ENCODE measurements around the gene FCHO2.

The FCHO2 gene

DNA sequence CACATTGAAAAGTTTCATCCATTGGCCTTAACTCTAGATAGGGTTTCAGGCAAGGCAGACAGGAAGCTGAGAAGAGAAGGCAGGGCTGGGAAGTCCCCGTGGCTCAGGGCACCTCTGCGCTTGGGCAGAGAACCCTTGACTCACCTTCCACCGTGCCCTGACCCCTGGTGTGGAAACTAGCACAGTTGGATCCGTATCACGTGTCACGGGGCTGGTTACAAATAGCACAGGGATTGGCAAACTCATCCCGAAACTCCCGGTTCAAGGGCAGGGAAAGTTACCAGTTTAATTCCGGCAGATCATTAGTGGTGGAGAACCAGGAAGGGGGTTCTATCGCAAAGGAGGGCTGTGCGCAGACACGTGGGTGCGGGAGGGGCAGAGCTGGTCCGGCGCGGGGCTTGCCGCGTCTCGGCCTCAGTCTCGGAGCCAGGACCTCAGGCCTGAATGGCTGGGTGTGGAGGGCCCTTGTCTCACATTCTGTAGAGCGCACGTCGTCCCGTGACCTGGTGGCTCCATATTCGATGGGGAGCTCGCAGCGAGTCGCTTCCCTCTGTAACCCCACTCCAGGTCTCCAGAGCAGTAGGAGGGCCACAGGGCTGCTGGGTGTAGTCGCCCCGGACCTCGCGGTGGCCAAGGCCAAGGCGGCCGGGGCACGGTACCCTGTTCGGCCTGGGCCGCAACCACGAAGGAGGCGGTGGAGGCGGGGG lies 163.8 kb downstream of the FCHO2 start:
- TF ChIP-seq ZNF274 (IDR thresholded peaks at IDR 0.05; ENCODE audit: low read depth, low read length), result no peak
- no peak overlapping the region for H3K4me3 ChIP-seq (ENCODE audit: low read length)

DNA sequence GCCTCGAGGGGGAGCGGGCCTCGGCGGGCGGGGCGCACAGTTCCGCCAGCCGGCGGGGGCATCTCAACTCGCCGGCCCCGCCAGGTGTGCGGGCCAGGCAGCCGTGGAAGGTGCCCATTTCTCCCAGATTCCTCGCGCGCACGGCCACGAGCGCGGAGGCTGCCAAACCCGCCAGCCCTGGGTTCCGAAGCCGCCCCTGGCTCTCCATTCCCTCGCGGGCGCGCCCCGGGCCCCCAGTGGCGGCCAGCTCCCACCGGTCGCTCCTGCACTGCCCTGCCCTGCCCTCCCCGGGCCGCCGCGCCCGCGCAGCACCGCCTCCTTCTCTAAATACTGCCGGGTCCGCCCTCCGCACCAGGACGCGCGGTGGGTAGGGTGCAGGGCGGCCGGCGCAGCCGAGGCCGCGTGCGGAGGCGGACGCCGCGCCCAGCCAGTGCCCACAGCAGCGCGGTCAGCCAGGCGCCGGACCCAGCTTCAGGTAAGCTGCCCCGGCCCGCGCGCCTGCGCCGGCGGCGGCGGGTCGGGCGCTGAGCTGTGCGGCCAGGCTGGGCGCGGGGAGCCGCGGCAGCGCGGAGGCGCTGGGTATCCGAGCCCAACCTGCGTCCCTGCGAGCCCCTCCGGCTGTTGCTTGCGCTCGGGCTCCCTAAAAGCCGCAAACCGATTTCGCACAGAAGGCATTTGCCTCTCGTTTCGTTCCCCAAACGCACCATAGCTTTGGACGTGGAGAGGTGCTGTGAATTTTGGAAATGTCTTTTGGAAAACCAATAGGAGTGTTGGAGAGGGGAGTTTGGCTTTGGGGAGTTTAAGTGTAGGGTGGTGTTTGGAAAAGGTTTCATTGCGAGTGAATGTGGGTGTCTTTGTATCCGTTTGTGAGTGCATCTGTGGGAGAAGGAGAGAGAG lies 164.6 kb downstream of the FCHO2 start, which contains the start of gene TMEM171:
TMEM171 (plus strand) TSS at position 354 of the 897 bp plus-strand sequence. CDS start 2,799 bp downstream, outside the sequence.
- H3K4me3 ChIP-seq (ENCODE audit: low read length), result no peak within 1 kb of the TSS
- TF ChIP-seq ZNF274 (IDR thresholded peaks at IDR 0.05; ENCODE audit: low read depth, low read length), result no peak

DNA sequence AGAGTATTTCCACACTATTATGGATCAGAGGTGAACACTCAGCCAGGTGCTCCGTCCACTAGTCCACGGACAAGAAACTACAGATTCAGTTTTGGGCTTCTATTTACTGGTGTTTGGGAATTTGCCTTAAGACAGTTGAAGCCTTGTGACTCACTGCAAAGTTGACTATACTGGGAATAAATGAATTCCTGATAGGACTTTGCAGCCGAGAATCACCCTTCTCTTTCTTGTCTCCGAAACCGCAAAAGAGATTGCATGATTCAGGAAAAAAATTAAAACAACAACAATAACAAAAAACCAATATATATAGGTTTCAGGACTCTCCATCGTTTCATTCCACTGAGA lies 165.2 kb downstream of the FCHO2 start:
- H3K4me3 ChIP-seq (ENCODE audit: low read length), result no peak overlapping the region
- no peak for TF ChIP-seq ZNF274 (IDR thresholded peaks at IDR 0.05; ENCODE audit: low read depth, low read length)

DNA sequence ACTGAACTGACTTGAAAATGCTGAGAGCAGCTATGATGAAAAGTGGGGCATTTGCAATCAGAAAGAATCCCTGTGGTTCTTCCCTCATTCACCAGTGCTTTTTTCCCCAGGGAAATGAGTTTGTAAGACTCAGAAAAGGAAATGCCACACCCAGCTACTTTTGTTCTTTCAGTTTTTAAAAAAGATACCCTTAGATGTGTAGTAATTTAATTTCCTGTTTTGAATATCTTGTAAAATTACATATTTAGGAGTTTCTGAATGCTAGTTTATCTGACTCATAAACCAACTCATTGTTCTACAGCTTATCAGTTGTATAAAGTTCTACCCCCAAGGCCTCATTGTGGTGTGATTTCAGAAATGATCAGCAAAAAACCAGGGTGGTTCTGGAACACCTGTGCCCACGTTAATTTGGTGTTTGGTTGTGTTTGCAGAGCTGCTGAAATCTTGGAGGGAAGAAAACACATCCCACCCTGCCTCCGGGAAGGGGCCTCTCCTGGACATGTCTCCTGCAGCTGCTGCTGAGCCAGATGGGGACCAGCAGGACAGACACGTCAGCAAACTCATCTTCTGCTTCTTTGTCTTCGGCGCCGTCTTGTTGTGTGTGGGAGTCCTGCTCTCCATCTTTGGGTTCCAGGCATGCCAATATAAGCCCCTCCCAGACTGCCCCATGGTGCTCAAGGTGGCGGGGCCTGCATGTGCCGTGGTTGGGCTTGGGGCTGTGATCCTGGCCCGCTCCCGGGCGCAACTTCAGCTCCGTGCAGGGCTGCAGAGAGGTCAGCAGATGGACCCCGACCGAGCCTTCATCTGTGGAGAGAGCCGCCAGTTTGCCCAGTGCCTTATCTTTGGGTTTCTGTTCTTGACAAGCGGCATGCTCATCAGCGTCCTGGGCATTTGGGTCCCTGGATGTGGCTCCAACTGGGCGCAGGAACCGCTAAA lies 167.3 kb downstream of the FCHO2 start:
- no peak overlapping the region for H3K4me3 ChIP-seq (ENCODE audit: low read length)
- no peak for TF ChIP-seq ZNF274 (IDR thresholded peaks at IDR 0.05; ENCODE audit: low read depth, low read length)

DNA sequence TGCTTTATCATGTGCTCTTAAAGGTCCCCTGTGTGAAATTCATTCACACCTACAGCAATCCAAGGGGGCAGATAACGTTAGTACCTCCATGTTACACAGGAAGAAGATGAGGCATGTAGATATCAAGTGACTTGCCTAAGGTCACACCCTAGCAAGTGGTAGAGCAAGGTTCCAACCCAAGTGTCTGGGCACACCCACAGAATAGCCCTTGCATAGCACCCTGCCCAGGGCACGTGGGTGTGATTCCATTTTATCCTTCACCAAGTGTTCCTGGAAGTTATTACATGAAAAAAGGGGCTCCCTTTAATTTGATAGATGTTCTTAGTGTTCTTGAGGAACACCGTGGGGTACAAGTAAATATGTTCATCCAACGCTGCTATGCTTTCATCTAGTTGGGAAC lies 169.4 kb downstream of the FCHO2 start:
- no peak for TF ChIP-seq ZNF274 (IDR thresholded peaks at IDR 0.05; ENCODE audit: low read depth, low read length)
- no peak overlapping the region for H3K4me3 ChIP-seq (ENCODE audit: low read length)

DNA sequence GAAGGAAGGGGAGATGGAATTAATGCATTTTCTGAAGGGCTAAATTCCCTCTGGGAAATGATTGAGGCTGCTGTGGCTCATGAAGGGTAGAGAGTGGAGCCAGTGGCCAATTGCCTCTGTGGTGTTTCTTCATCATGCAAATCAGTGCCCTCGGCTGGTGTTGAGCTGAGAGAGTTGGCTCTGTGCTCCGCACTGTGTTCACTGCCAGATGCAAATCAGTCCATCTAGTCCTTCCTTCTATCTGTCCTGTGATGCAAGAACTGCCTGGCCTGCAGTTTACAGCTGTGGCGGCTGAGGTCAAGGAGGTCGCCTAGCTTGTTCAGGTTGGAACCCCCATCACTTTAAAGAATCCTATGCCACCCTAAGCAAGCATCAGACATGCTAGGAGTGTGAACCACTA lies 170.5 kb downstream of the FCHO2 start:
- H3K4me3 ChIP-seq (ENCODE audit: low read length), result no peak overlapping the region
- no peak for TF ChIP-seq ZNF274 (IDR thresholded peaks at IDR 0.05; ENCODE audit: low read depth, low read length)

DNA sequence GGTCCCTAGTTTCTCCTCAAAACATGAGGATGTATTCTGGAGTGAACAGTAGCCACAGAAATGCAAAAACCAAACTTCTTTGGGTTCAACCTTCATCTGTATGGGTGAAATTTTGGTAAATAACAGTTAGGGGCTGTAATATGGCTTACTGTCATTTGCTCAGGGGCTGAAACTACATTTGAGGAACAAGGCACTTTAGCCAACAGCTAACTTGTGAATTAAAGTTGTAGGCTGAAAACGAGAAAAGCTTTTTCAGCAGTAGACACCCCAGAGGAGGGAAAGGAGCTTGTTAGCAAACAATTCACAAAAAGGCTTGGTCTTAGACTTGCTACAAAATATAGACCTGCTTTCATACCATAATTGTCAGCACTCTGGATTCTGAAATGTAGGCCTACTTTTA lies 171.1 kb downstream of the FCHO2 start:
- no peak for TF ChIP-seq ZNF274 (IDR thresholded peaks at IDR 0.05; ENCODE audit: low read depth, low read length)
- no peak overlapping the region for H3K4me3 ChIP-seq (ENCODE audit: low read length)

DNA sequence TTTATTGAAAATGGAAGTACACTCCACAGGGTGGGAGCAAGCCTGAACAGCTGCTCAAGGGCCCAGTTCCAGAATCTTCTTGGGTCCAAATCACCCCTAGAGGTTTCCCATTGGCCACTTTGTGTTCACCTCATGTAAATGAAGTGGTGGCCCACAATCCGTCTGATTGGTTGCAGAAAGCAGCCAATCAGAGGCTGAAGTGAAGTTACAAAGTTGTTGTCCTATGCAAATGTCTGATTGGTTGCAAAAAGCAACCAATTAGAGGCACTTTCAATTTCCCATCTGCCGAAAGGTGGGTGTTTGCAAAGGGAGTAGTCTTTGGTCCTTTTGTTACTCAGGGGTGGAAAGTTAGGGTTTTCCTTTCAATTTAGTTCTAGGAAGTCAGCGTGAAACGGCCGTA lies 173.3 kb downstream of the FCHO2 start:
- TF ChIP-seq ZNF274 (IDR thresholded peaks at IDR 0.05; ENCODE audit: low read depth, low read length), result no peak
- H3K4me3 ChIP-seq (ENCODE audit: low read length), result no peak overlapping the region

DNA sequence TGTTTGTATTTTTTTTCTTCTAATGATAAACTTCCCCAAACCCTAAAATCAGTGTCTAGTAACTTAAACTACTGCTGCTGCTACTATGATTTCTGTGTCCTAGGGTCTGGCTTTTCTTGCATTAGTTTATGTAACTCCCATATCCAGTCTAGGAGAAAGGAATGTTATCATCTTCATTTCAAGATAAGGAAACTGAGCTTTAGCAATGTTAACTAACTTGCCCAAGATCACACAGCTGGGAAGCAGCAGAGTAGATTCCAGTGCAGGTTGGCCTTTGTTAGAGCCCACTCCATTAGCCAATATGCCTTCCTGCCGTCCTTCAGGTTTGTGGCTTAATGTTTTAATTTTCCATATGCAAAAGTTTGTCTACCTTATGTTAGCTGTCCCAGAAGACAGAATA lies 175.0 kb downstream of the FCHO2 start:
- TF ChIP-seq ZNF274 (IDR thresholded peaks at IDR 0.05; ENCODE audit: low read depth, low read length), result no peak
- H3K4me3 ChIP-seq (ENCODE audit: low read length), result no peak overlapping the region

DNA sequence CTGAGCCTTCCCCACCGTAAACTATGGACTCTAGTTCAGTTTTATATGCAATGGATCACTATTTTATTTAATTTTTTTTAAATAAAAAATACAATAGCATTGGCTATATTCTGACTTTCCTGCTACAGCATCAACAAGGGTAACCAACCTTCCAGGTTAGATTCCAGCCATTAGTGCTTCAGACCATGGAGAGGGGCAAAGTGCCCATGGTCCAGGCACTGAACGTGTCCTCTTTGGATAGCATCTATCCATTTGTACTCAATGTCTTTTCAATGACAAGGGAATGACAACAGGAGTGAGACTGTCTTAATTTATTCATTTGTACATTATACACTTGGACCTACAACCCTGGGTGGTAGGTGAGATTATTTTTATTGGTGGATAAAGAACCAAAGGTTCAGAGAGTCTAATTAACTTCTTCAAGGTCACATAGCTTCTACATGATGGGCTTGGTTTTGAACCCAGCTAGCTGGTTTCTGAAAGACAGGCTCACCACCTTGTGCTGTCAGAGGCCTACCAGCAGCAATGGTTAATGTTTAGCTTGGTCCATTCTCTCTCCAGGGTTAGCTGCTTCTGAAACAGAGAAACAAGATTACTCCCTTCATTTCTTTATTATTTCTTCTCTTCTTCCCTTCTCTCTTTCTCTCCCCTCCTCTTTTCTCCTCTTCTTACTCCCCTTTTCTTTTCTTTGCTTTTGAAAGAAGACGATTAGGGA lies 176.0 kb downstream of the FCHO2 start:
- TF ChIP-seq ZNF274 (IDR thresholded peaks at IDR 0.05; ENCODE audit: low read depth, low read length), result no peak
- no peak overlapping the region for H3K4me3 ChIP-seq (ENCODE audit: low read length)

DNA sequence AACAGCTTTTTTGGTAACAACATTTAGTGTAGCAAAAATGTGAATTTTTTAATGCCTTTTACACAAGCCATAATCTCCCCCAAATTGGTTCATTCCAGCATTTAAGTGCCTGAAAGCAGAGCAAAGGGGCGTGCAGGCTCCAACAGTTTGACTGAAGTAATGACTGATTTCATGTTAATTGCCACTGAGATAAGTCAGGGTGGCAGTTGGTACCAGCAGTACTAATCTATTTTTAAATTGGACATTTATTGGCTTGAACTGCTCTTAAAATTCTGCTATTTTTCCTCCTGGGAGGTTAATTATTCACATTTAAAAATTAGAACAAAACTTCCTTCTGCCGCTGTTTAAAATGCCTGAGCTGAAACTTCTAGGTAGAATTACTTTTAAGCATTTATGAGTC lies 176.9 kb downstream of the FCHO2 start:
- H3K4me3 ChIP-seq (ENCODE audit: low read length), result no peak overlapping the region
- TF ChIP-seq ZNF274 (IDR thresholded peaks at IDR 0.05; ENCODE audit: low read depth, low read length), result no peak

DNA sequence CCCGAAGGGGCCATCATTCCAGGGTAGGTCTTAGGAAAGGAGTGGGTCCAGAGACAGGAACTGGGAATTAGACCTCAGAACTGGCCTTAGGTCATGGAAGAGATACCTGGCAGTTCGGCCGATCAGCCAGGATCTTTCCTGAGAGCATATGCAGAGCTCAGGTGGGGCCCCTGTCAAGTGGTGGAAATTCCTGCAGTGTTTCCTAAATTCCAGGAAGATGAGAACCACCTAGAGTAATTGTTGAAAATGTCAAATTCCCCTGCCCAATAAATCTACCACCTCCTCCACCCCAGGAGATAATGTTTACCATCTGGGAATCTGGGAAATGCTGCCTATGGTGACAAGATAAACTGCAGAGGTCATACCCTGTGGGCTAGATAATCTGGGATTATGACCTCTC lies 179.2 kb downstream of the FCHO2 start:
- no peak for TF ChIP-seq ZNF274 (IDR thresholded peaks at IDR 0.05; ENCODE audit: low read depth, low read length)
- H3K4me3 ChIP-seq (ENCODE audit: low read length), result no peak overlapping the region

DNA sequence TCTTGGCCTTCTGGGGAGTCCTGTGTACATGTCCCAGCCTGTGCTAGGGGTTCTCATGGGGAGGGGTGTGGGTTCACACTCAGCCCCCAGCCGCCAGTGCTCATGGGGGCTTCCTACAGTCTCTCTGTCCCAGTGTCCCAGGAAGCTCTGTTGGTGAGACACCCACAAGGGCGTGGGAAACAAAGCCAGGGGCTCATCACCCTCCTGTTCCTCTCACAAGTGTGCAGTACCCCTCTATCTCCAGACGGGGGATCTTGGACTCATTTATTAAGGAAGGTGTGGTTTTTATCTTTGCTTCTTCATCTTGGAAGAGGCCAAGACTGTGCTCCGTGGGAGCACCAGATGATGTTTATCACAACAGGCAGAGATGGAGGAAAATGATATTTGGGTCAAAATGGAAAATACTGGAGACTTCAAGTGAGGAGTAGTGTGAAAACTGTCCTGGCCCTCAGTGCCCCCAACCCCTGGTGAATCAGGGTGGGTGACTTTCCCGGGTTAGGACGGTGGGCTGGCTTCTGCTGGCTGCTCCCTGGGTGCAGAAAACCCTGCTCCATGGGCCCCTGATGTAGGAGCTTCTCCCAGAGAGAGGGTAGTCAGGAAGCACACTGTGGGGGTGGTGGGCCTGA lies 179.7 kb downstream of the FCHO2 start:
- no peak overlapping the region for H3K4me3 ChIP-seq (ENCODE audit: low read length)
- TF ChIP-seq ZNF274 (IDR thresholded peaks at IDR 0.05; ENCODE audit: low read depth, low read length), result no peak

All from GM08714 (cell line).